ENCODE results near the gene GABBR1. TPM values are rescaled to one million over a fixed set of nuclear protein-coding genes. Genes with fewer than 3 reads are reported as not detected.

The GABBR1 gene
- total RNA-seq, 1 experiment from 2014 or later, result 146 TPM

DNA sequence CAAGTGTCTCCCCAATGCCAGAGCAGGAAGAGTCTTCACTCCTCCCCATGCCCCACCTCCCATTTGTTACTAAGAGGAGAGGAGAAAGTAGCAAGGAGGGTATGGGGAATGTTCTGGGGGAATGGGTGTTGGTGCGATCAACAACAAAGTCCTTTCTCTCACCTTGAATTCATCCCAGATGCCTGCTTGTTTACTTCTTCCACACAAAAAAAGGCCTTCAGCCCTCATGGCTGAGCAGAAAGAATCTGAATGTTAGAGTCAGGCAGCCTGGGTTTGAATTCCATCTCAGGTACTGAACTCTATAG is 33.8 kb upstream of the GABBR1 start:
- no CpG with 5 or more reads among the region's 1 CpG for WGBS (ENCODE audit: extremely low coverage, insufficient read length, low lambda C conversion rate)
- H3K27me3 ChIP-seq (ENCODE audit: insufficient read depth, low read length), result no peaks in the 10 kb centered on the region
- H3K4me3 Mint-ChIP-seq, result peak overlapping the region; percentile 32 to 41; a peak in 3 of 5 replicates
- H2BK15ac ChIP-seq (ENCODE audit: low read depth, low read length), result no peak overlapping the region
- H3T11ph ChIP-seq (ENCODE audit: low read length), result peak overlapping the region; percentile 60
- peak overlapping the region; percentile 37 for H2AK5ac ChIP-seq (ENCODE audit: insufficient read length, low read length)
- no peaks in the 10 kb centered on the region for H3K27me3 Mint-ChIP-seq (ENCODE audit: low read depth)
- peak overlapping the region; percentile 64 for H2BK120ac ChIP-seq (ENCODE audit: low read depth, low read length, poor library complexity, severe bottlenecking)
- peak overlapping the region; percentile 30 for H3K4me2 ChIP-seq (ENCODE audit: insufficient read depth, insufficient read length, low read length)
- peak overlapping the region; percentile 36; the same call in 1 of the 2 replicates for H3K14ac ChIP-seq (ENCODE audit: insufficient read depth, low read length)
- TF ChIP-seq, protein P1, sequence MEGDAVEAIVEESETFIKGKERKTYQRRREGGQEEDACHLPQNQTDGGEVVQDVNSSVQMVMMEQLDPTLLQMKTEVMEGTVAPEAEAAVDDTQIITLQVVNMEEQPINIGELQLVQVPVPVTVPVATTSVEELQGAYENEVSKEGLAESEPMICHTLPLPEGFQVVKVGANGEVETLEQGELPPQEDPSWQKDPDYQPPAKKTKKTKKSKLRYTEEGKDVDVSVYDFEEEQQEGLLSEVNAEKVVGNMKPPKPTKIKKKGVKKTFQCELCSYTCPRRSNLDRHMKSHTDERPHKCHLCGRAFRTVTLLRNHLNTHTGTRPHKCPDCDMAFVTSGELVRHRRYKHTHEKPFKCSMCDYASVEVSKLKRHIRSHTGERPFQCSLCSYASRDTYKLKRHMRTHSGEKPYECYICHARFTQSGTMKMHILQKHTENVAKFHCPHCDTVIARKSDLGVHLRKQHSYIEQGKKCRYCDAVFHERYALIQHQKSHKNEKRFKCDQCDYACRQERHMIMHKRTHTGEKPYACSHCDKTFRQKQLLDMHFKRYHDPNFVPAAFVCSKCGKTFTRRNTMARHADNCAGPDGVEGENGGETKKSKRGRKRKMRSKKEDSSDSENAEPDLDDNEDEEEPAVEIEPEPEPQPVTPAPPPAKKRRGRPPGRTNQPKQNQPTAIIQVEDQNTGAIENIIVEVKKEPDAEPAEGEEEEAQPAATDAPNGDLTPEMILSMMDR (conservative IDR thresholded peaks at IDR 0.05), result no peak
- no peak overlapping the region for H3K56ac ChIP-seq (ENCODE audit: insufficient read length, low read depth, low read length)
- no peaks in the 10 kb centered on the region for H3K79me2 ChIP-seq (ENCODE audit: insufficient read depth, low read length)
- no peak overlapping the region for H2AFZ ChIP-seq (ENCODE audit: low read length)
- no peak overlapping the region for H4K91ac ChIP-seq (ENCODE audit: insufficient read length, low read depth, low read length)
- H3K23ac ChIP-seq (ENCODE audit: insufficient read length, low read depth, low read length), result no peak overlapping the region
- H3K23me2 ChIP-seq (ENCODE audit: insufficient read length, low read depth, low read length, poor library complexity, severe bottlenecking), result no peaks in the 10 kb centered on the region
- H3K79me1 ChIP-seq (ENCODE audit: insufficient read depth, low read depth, low read length, poor library complexity, severe bottlenecking), result no peaks in the 10 kb centered on the region
- H3K27ac Mint-ChIP-seq, result peak overlapping the region; percentile 96 to 97 (median 96)
- H3K27ac ChIP-seq (ENCODE audit: insufficient read length, low read depth, low read length), result peak overlapping the region; percentile 93
- no peaks in the 10 kb centered on the region for H3K9me3 ChIP-seq (ENCODE audit: control insufficient read depth, low read depth, low read length)
- H3K9ac ChIP-seq (ENCODE audit: extremely low read depth, insufficient read length, low read length), result no peak overlapping the region
- DNase-seq, result peak; percentile 45
- H4K5ac ChIP-seq (ENCODE audit: insufficient read length, low read depth, low read length), result peak overlapping the region; percentile 29
- H2BK20ac ChIP-seq (ENCODE audit: low read depth, low read length, poor library complexity, severe bottlenecking), result no peak overlapping the region
- no peak overlapping the region for H3K4ac ChIP-seq (ENCODE audit: low read depth, low read length)
- H3K4me1 ChIP-seq (ENCODE audit: insufficient read depth, low read length), result peaks cover 30% of the 10 kb centered on the region
- H3K9me3 Mint-ChIP-seq, result no peaks in the 10 kb centered on the region
- peaks cover 50 to 59% of the 10 kb centered on the region in 2 experiments for H3K4me1 Mint-ChIP-seq
- H4K8ac ChIP-seq (replicated peaks; ENCODE audit: insufficient read length, low read depth, low read length), result no peak overlapping the region
- no peaks in the 10 kb centered on the region for H4K20me1 ChIP-seq (ENCODE audit: control insufficient read depth, insufficient read depth, insufficient read length)
- no peaks in the 10 kb centered on the region for H3K36me3 Mint-ChIP-seq (ENCODE audit: insufficient read depth in 1 of 3, low read depth in 3 of 3)
- peak overlapping the region; percentile 23 for H3K18ac ChIP-seq (ENCODE audit: insufficient read length, low read depth, low read length)
- H2BK12ac ChIP-seq (ENCODE audit: insufficient read length, low read depth, low read length), result peak overlapping the region; percentile 11
- peak overlapping the region; percentile 13 for H2BK5ac ChIP-seq (ENCODE audit: insufficient read length, low read length)
